HUES6 (cell line): ENCODE results near the gene RHBDD3.

Experiments
- H3K27ac ChIP-seq: 2 replicates; pipeline ENCODE4 v1.7.0; 2013; ENCODE audit warnings: low read depth, mild to moderate bottlenecking, low read length, inconsistent platforms
- H3K27me3 ChIP-seq: 2 replicates; pipeline ENCODE4 v1.6.1; 2013; ENCODE audit warnings: low read length; ENCODE audit not compliant: control insufficient read depth, insufficient read depth
- H3K36me3 ChIP-seq: 2 replicates; pipeline ENCODE4 v1.6.1; 2013; ENCODE audit warnings: low read length; ENCODE audit not compliant: control insufficient read depth, insufficient read depth
- H3K4me1 ChIP-seq: 2 replicates; pipeline ENCODE4 v1.6.1; 2013; ENCODE audit warnings: low read length; ENCODE audit not compliant: control insufficient read depth, insufficient read depth
- H3K4me3 ChIP-seq: 2 replicates; pipeline ENCODE4 v1.5.1; 2013; ENCODE audit warnings: low read depth, low read length
- H3K9ac ChIP-seq: one replicate; pipeline ENCODE4 v1.6.1; 2013; ENCODE audit warnings: mild to moderate bottlenecking, low read length
- H3K9me3 ChIP-seq: 2 replicates; pipeline ENCODE4 v1.6.1; 2013; ENCODE audit warnings: low read depth, low read length; ENCODE audit not compliant: control insufficient read depth, insufficient read depth

The RHBDD3 gene

GRCh38 chr22:29288837-29289236 lies 21.1 kb upstream of the RHBDD3 start:
- peaks cover 99% of the 10 kb centered on the region for H3K36me3 ChIP-seq
- H3K4me3 ChIP-seq = no peak overlapping the region
- no peaks in the 10 kb centered on the region for H3K27me3 ChIP-seq
- no peaks in the 10 kb centered on the region for H3K9me3 ChIP-seq
- no peak overlapping the region for H3K9ac ChIP-seq
- H3K4me1 ChIP-seq = no peaks in the 10 kb centered on the region
- no peak overlapping the region for H3K27ac ChIP-seq

GRCh38 chr22:29284196-29284595 lies 16.4 kb upstream of the RHBDD3 start:
- Histone ChIP-seq H3K9me3 (no peaks in the 10 kb centered on the region), H3K36me3 (peaks cover 94% of the 10 kb centered on the region), H3K4me1 (no peaks in the 10 kb centered on the region), H3K27ac (no peak overlapping the region), H3K4me3 (no peak overlapping the region), H3K27me3 (no peaks in the 10 kb centered on the region), H3K9ac (no peak overlapping the region)

DNA sequence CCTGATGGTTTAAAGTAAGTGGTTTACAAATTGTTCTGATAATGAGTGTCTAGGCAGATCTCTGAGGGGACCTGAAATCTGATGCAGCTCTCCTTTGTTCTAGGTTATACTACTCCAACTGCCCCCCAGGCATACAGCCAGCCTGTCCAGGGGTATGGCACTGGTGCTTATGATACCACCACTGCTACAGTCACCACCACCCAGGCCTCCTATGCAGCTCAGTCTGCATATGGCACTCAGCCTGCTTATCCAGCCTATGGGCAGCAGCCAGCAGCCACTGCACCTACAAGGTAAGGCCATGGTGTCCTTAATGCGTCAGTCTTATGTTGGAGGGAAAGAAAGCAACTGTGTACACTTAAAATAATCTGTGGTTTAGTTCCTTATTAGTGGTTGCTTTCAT lies 10.1 kb upstream of the RHBDD3 start:
- Histone ChIP-seq H3K27ac (no peak overlapping the region), H3K9me3 (no peaks in the 10 kb centered on the region), H3K4me3 (no peak overlapping the region), H3K4me1 (no peaks in the 10 kb centered on the region), H3K27me3 (no peaks in the 10 kb centered on the region), H3K36me3 (peaks cover 95% of the 10 kb centered on the region), H3K9ac (no peak overlapping the region)

DNA sequence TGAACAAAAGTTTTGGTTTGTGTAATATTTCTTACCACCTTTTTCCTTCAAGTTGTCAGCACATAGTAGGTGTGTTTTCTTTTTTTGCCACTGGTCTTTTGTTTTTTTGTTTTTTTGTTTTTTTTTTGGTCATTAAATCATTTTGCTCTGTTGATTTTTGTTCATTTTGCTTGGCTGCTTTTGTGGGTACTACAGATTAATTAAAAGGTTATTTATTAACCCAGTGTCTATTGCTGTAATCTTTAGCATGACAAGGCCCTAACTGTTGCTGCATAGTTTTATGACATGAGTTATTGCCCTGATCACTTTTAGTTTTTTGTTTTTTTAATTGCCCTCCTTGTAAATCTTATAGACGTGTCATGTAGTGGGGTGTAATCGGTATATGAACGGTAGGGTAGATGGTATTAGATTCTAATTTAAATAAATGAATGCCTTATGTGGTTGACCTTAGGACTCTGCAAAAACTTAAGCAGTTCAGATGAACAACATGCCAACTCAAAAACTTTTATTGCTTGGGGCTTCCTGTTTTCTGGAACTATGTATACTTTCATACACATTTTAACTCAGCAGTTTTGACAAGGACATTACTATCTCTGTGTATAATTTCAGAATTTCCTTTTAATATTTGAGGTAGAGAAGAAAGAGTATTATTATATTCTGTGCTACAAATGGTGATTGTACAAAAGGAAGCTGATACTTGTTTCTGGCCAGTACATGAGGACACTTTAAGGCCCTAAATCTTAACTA lies 8.2 kb upstream of the RHBDD3 start:
- H3K4me1 ChIP-seq = peaks cover under 1% of the 10 kb centered on the region
- no peak overlapping the region for H3K9ac ChIP-seq
- H3K27me3 ChIP-seq = no peaks in the 10 kb centered on the region
- H3K27ac ChIP-seq = no peak overlapping the region
- H3K4me3 ChIP-seq = no peak overlapping the region
- no peaks in the 10 kb centered on the region for H3K9me3 ChIP-seq
- H3K36me3 ChIP-seq = peaks cover 97% of the 10 kb centered on the region

DNA sequence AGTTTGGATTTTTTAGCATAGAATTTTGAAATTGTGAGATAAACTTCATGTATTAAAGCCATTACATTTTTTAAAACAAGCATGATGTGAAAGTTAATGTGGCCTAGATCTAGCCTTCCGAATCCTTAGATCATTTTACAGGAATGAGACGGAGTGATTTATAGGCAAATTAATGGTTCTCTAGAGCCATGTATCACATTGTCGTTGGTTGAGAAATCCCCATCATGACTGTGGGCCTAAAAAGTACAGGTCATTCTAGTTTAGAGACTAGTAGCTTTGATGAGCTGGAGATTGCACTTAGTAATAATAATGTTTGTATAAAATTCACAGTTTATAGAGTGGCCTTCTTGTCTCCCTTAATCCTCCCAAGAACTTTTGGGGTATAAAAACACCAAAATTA lies 7.4 kb upstream of the RHBDD3 start:
- Histone ChIP-seq H3K9me3 (no peaks in the 10 kb centered on the region), H3K27ac (no peak overlapping the region), H3K27me3 (no peaks in the 10 kb centered on the region), H3K9ac (no peak overlapping the region), H3K4me3 (no peak overlapping the region), H3K36me3 (peaks cover 100% of the 10 kb centered on the region), H3K4me1 (peaks cover 8% of the 10 kb centered on the region)

DNA sequence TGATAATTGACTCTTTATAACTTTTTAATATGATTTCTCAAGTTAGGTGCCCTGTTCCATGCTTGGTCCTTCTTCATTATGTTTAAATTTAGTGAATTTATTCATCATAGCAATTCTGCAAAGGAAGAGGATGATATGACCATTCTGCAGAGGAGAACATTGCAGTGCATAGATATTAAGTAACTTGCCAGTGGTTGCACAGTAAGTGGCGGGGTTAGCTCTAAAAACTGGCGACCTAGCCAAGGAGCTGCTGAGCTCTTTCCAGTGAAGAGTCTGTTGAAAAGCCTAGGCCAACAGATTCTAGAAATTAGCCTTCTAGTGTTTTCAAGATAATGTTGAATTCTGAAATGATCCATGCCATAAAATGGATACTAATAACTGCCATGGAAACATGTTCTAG lies 4.8 kb upstream of the RHBDD3 start:
- H3K9me3 ChIP-seq = no peaks in the 10 kb centered on the region
- no peaks in the 10 kb centered on the region for H3K27me3 ChIP-seq
- no peak overlapping the region for H3K27ac ChIP-seq
- no peak overlapping the region for H3K4me3 ChIP-seq
- peaks cover 15% of the 10 kb centered on the region for H3K4me1 ChIP-seq
- H3K36me3 ChIP-seq = peaks cover 89% of the 10 kb centered on the region
- no peak overlapping the region for H3K9ac ChIP-seq

- peaks cover 28% of the 10 kb centered on the region for H3K4me1 ChIP-seq
- peak overlapping the region; percentile 99 for H3K9ac ChIP-seq
- H3K36me3 ChIP-seq = peaks cover 78% of the 10 kb centered on the region
These were observed 2.9 kb upstream of the RHBDD3 start for GRCh38 chr22:29270475-29271271.

DNA sequence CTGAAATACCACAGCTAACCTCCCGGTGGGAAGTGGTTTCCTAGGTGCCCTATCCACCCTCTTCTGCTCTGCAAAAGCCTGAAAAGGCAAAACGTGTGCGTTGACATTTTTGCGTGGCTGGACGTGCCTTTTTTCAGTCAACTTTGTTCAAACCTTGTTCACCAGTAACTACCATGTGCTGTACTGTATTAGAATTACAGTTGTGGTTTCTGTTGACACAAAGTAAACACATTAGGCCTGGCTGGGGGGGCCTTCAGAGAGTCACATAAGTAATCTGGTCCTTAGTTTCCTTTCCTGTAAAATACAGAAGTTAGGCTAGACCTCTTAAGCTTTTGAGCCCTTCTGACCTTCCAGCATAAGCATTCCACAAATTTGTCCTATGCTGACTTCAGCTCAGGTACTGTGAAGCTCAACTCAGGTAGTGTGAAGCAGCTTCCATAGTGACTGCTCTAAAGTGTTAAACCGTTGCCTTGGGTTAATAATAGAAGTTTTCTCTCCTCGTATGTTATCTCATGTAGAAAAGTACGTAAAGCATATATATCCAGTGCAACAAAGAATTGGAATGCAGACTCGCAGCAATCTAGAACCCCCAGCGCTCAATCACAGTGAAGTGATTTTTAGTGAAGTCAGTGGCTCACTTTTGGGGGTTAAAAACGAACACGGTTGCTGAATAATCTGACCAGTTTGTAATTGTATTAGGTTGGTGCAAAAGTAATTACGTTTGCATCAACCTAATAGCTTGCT lies 2.1 kb upstream of the RHBDD3 start:
- Histone ChIP-seq H3K9me3 (no peaks in the 10 kb centered on the region), H3K9ac (peak overlapping the region; percentile 99), H3K4me3 (peak overlapping the region; percentile 81), H3K4me1 (peaks cover 28% of the 10 kb centered on the region), H3K27me3 (no peaks in the 10 kb centered on the region), H3K36me3 (peaks cover 77% of the 10 kb centered on the region), H3K27ac (no peak overlapping the region)

More at GRCh38 chr22:29270475-29271271, 2.9 kb upstream of the RHBDD3 start:
- no peaks in the 10 kb centered on the region for H3K9me3 ChIP-seq
- H3K4me3 ChIP-seq = peak overlapping the region; percentile 81
- H3K27ac ChIP-seq = no peak overlapping the region
- no peaks in the 10 kb centered on the region for H3K27me3 ChIP-seq

- H3K36me3 ChIP-seq = peaks cover 75% of the 10 kb centered on the region
- H3K4me1 ChIP-seq = peaks cover 28% of the 10 kb centered on the region
- peak overlapping the region; percentile 81 for H3K4me3 ChIP-seq
- H3K27me3 ChIP-seq = no peaks in the 10 kb centered on the region
- no peaks in the 10 kb centered on the region for H3K9me3 ChIP-seq
- peak overlapping the region; percentile 99 for H3K9ac ChIP-seq
- peak overlapping the region; percentile 100 for H3K27ac ChIP-seq
These were observed 1.4 kb upstream of the RHBDD3 start for GRCh38 chr22:29269230-29269604.

DNA sequence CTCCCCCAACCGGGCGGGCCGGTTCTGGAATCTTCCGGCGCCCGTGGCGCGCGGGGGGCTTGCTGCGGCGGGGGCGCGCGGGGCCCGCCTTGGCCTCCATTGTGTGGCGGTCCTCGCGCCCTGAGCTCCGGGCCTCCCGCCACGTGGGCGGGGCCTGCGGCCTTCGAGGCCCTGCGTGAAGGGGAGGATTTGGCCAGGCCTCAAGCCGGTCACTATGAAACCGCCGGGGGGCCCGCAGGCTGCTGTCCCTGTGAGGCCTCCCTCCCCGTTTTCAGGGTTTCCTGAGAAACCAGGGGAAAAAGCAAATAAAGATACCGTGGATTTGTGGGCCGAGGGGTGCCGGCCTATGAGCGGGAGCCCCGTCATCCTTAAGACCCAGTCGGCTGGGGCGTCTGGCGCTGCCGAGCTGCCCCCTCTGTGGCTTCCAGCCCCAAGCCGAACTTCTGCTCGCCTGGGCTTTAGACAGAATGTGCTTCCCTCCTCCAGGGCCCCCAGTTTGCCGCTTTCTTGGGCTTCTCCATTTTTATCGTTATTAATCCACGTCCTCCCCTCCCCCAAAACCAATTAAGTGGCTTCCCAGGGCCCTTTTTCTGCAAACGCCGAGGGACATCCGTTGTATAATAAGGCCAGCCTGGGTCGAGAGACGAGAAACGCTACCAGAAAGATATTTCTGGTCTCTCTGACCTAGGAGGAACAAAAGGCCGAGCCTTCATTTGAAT lies 889 bp upstream of the RHBDD3 start:
- peaks cover 75% of the 10 kb centered on the region for H3K36me3 ChIP-seq
- no peaks in the 10 kb centered on the region for H3K9me3 ChIP-seq
- H3K9ac ChIP-seq = peak overlapping the region; percentile 99
- H3K4me1 ChIP-seq = peaks cover 28% of the 10 kb centered on the region
- no peaks in the 10 kb centered on the region for H3K27me3 ChIP-seq
- peak overlapping the region; percentile 100 for H3K27ac ChIP-seq
- H3K4me3 ChIP-seq = peak overlapping the region; percentile 81
